Psoas muscle (tissue), 8 donors: ENCODE measurements around the gene OR1F1. TPM values are rescaled to one million over a fixed set of nuclear protein-coding genes. Genes with fewer than 3 reads are reported as not detected.
"Not testable (repeated sequence)": the region's sequence is repeated elsewhere in the genome, so short reads cannot be mapped to it uniquely, and the experiment has no call there.

Experiments used
- ATAC-seq, 4 donors: fragments of 200-7000 bp; cut with Tn5 transposase; one replicate each; pipeline ENCODE4 v1.9.1; 2020; ENCODE audit warnings: moderate library complexity in 3 of 4, mild to moderate bottlenecking in 2 of 4
- DNase-seq, 2 donors: peaks; one replicate each; pipeline ENCODE4 v3.0.0-alpha.2; 2020
- H3K27ac ChIP-seq: fragments of 200-600 bp; one replicate; pipeline ENCODE4 v1.8.0; 2022
- H3K27me3 ChIP-seq, 3 donors: fragments of 200-600 bp in 1 of 3; one replicate each; pipeline versions ENCODE4 v1.6.1 to v1.8.0; 2013 to 2022; ENCODE audit warnings: low read length in 2 of 3, mild to moderate bottlenecking in 2 of 3, moderate library complexity in 1 of 3; ENCODE audit not compliant: insufficient read depth in 3 of 3
- H3K36me3 ChIP-seq, 2 donors: fragments of 200-600 bp in 1 of 2; one replicate each; pipeline versions ENCODE4 v1.6.1 to v1.8.0; 2013 to 2022; ENCODE audit warnings: low read depth in 1 of 2, mild to moderate bottlenecking in 1 of 2, moderate library complexity in 1 of 2; ENCODE audit not compliant: insufficient read depth in 1 of 2
- H3K4me1 ChIP-seq: fragments of 200-600 bp; one replicate; pipeline ENCODE4 v1.8.0; 2022
- H3K4me3 ChIP-seq: fragments of 200-600 bp; one replicate; pipeline ENCODE4 v1.8.0; 2022; ENCODE audit warnings: mild to moderate bottlenecking
- H3K9me3 ChIP-seq: fragments of 200-600 bp; one replicate; pipeline ENCODE4 v1.8.0; 2022
- CTCF ChIP-seq: fragments of 200-600 bp; IDR thresholded peaks from one replicate; pipeline ENCODE4 v1.8.0; 2022; ENCODE audit warnings: antibody characterized with exemption
- WGBS, 3 donors: extraction: QIAGEN DNeasy Blood & Tissue Kit; methylation state at CpG; one replicate each; pipeline versions ENCODE4 v1.1.6 to v1.1.7; 2013; 5-methylcytosine and 5-hydroxymethylcytosine counted together
- intact Hi-C, 2 donors: fragments of 100-400 bp; cut with DNase I; formaldehyde crosslinking; loops; one replicate each; pipeline versions ENCODE4 v1.11.0 to v1.14.2; 2022
- long read RNA-seq, 2 donors: library from polyadenylated mRNA; unstranded; transcript quantifications; one replicate each; pipeline ENCODE4 v2.0.0, GENCODE V29; 2021
- polyA plus RNA-seq, 3 donors: library from polyadenylated mRNA; stranded (reverse); fragments of 200-250 nt; gene quantifications; one replicate each; pipeline ENCODE4 v1.2.3, GENCODE V29; 2013
- total RNA-seq, 4 donors: library from RNA; stranded (reverse); fragmentation: NEBNext Ultra II Directional in 2 of 4; extraction: Animal tissue kit (Norgen Biotek cat#: 25700) in 2 of 4; gene quantifications; one replicate each; pipeline versions ENCODE4 v1.2.1 to v1.2.4, GENCODE V29; 2021 to 2023
- donor health status: healthy with polysubstance abuse.
- donor health status: DM: no; HTN: no; CAD: no; lungs with moderate emphysema.
- donor health status: Bipolar disorder and iron deficiency.
- donor health status: healthy.
- donor health status: DM: yes; HTN: yes; CAD: no.
- donor health status: DM: no; HTN: no; CAD: no.
- donor health status: DM: no; HTN: no; CAD: no.
- donor health status: DM: yes; HTN: yes; CAD: no.

Gene OR1F1
- total RNA-seq (not detected), polyA plus RNA-seq (not detected)
- long read RNA-seq, donor 1, result 0 reads
- long read RNA-seq, donor 2, result 0 reads

DNA sequence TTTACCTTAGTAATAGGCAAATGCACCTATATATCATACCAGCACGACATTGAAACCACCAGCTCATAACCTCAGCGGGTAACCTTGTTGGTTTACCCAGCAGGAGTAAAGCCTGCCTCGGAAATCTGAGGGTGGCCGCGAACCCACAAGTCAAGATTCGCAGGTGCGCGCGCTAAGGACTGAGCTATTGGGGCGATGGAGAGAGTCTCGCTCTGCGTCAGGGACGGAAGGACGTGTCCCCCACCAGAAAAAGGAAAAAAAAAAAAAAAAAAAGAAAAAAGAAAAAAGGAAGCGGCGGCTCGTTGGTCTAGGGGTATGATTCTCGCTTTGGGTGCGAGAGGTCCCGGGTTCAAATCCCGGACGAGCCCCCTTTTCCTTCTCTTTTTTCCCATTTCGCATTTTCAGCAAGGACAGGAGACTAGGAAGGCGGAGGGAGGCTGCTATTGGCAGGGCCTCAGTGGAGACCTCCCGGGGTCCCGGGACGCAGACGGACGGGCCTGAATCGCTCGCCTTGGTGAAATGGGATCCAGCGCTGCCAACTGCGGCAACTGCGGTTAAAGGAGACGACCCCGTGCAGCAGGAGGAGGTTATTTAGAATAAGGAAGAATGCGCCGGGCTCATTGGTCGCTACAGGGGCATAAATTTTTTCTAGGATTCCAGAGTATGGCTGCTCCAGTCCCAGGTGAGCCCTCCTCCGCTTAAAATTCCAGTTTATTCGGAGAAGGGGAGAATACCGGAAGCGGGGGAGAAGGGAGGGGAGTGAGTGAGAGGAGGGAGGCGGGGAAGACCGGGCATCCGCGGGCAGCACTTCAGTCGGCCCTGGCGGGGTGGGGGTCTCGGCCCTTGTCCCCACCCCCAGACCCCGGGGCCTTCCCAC is at the start of gene OR1F1:
TSS of gene OR1F1 (plus strand) at position 407 of the 877 bp plus-strand sequence.
- Histone ChIP-seq H3K9me3 (no peaks in the 10 kb centered on the region), H3K36me3 (no peaks in the 10 kb centered on the region), H3K4me1 (peaks cover 5% of the 10 kb centered on the region), H3K27me3 (peaks cover 0 to 100% (median 65%) of the 10 kb centered on the region in 3 donors), H3K27ac (no peak within 1 kb of the TSS), H3K4me3 (peak within 1 kb of the TSS; percentile 1)
- 3% methylated on average over 42 to 51 of the region's 51 CpGs for WGBS, 3 donors
- DNase-seq (no peak), ATAC-seq (no peak)
- intact Hi-C loops, result no loop called here
- TF ChIP-seq CTCF, result no peak

- no peak overlapping the region for H3K27ac ChIP-seq
- DNase-seq (no peak), ATAC-seq (no peak)
- intact Hi-C loops, result no loop called here
- H3K4me3 ChIP-seq, result no peak overlapping the region
- H3K4me1 ChIP-seq, result peaks cover 23% of the 10 kb centered on the region
- no peaks in the 10 kb centered on the region for H3K27me3 ChIP-seq
- peaks cover 0 to 39% of the 10 kb centered on the region in 2 donors for H3K36me3 ChIP-seq
- TF ChIP-seq CTCF, result no peak
- H3K9me3 ChIP-seq, result no peaks in the 10 kb centered on the region
- WGBS, 3 donors, result 84 to 87% (median 87%) methylated on average over 21 of the region's 21 CpGs
Observed at GRCh38 chr16:3138342-3138741, 49.7 kb upstream of the OR1F1 start.

GRCh38 chr16:3138823-3139426 is 49.1 kb upstream of the OR1F1 start:
- 68 to 80% (median 73%) methylated on average over 14 of the region's 14 CpGs for WGBS, 3 donors
- Histone ChIP-seq H3K27ac (peak overlapping the region; percentile 23), H3K4me1 (peaks cover 19% of the 10 kb centered on the region), H3K4me3 (no peak overlapping the region), H3K9me3 (no peaks in the 10 kb centered on the region), H3K27me3 (no peaks in the 10 kb centered on the region), H3K36me3 (peaks cover 0 to 39% of the 10 kb centered on the region in 2 donors)
- DNase-seq (no peak), ATAC-seq (no peak)
- TF ChIP-seq CTCF, result no peak
- intact Hi-C loops, result no loop called here

DNA sequence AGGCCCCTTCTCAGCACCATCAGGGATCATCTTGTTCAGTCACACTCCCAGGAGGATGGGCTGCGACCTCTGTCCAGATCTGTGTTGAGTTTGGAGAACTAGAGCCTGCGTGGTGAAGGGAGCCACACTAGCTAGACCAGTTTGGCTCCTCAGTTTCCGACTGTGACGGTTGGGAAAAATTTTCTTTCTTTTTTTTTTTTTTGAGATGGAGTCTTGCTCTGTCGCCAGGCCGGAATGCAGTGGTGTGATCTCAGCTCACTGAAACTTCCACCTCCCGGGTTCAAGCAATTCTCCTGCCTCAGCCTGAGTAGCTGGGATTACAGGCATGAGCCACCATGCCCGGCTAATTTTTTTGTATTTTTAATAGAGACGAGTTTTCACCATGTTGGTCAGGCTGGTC is 48.4 kb upstream of the OR1F1 start:
- H3K27ac ChIP-seq, result peak overlapping the region; percentile 23
- DNase-seq, intact Hi-C loops, H3K27me3 ChIP-seq, ATAC-seq, H3K9me3 ChIP-seq, H3K4me3 ChIP-seq: not testable (repeated sequence)
- peaks cover 24% of the 10 kb centered on the region for H3K4me1 ChIP-seq
- 77 to 84% (median 78%) methylated on average over 9 of the region's 9 CpGs for WGBS, 3 donors
- peaks cover 0 to 39% of the 10 kb centered on the region in 2 donors for H3K36me3 ChIP-seq
